Superior temporal gyrus (tissue), 1 donor: Measurements from ENCODE around the gene YEATS2.
A peak's percentile ranks its signal among the peaks of the same experiment; 100 is the strongest.
"Not testable (repeated sequence)": the region's sequence is repeated elsewhere in the genome, so short reads cannot be mapped to it uniquely, and the experiment has no call there.

ENCODE experiments used
- DNase-seq: peaks from one replicate; pipeline ENCODE4 v3.0.0-alpha.2; 2016; ENCODE audit errors: extremely low spot score

Gene YEATS2

GRCh38 chr3:183714622-183715021 is 17.0 kb downstream of the YEATS2 start:
- DNase-seq, result no peak

GRCh38 chr3:183718012-183718411 is 20.4 kb downstream of the YEATS2 start:
- no peak for DNase-seq

- no peak for DNase-seq
Observed at GRCh38 chr3:183725387-183725786, 27.8 kb downstream of the YEATS2 start.

- DNase-seq, result no peak
Observed at GRCh38 chr3:183728204-183728603, 30.6 kb downstream of the YEATS2 start.

GRCh38 chr3:183730361-183730760 is 32.8 kb downstream of the YEATS2 start:
- DNase-seq, result no peak

- DNase-seq, result no peak
Observed at GRCh38 chr3:183731611-183732010, 34.0 kb downstream of the YEATS2 start.

- no peak for DNase-seq
Observed at GRCh38 chr3:183733553-183733952, 36.0 kb downstream of the YEATS2 start.

GRCh38 chr3:183734750-183735494 is 37.3 kb downstream of the YEATS2 start:
- DNase-seq, result no peak

GRCh38 chr3:183737116-183737515 is 39.5 kb downstream of the YEATS2 start:
- no peak for DNase-seq

- DNase-seq, result not testable (repeated sequence)
Observed at GRCh38 chr3:183740154-183740553, 42.6 kb downstream of the YEATS2 start.

- DNase-seq, result no peak
Observed at GRCh38 chr3:183743231-183743630, 45.6 kb downstream of the YEATS2 start.

GRCh38 chr3:183745300-183746098 is 47.9 kb downstream of the YEATS2 start:
- DNase-seq, result no peak

GRCh38 chr3:183754052-183754451 is 56.5 kb downstream of the YEATS2 start:
- no peak for DNase-seq

GRCh38 chr3:183762304-183762703 is 64.7 kb downstream of the YEATS2 start:
- no peak for DNase-seq

- DNase-seq, result no peak
Observed at GRCh38 chr3:183764847-183765731, 67.5 kb downstream of the YEATS2 start.

- DNase-seq, result no peak
Observed at GRCh38 chr3:183766107-183766506, 68.5 kb downstream of the YEATS2 start.

- peak; percentile 94 for DNase-seq
Observed at GRCh38 chr3:183766745-183767606, 69.4 kb downstream of the YEATS2 start.

- DNase-seq, result no peak
Observed at GRCh38 chr3:183768114-183768513, 70.5 kb downstream of the YEATS2 start.

GRCh38 chr3:183769453-183769852 is 71.9 kb downstream of the YEATS2 start:
- no peak for DNase-seq

GRCh38 chr3:183774631-183775030 is 77.0 kb downstream of the YEATS2 start:
- no peak for DNase-seq

- no peak for DNase-seq
Observed at GRCh38 chr3:183775781-183776180, 78.2 kb downstream of the YEATS2 start.
